ENCODE measurements around the gene MYOD1. TPM values are rescaled to one million over a fixed set of nuclear protein-coding genes. Genes with fewer than 3 reads are reported as not detected.

Gene MYOD1
- total RNA-seq = not detected

DNA sequence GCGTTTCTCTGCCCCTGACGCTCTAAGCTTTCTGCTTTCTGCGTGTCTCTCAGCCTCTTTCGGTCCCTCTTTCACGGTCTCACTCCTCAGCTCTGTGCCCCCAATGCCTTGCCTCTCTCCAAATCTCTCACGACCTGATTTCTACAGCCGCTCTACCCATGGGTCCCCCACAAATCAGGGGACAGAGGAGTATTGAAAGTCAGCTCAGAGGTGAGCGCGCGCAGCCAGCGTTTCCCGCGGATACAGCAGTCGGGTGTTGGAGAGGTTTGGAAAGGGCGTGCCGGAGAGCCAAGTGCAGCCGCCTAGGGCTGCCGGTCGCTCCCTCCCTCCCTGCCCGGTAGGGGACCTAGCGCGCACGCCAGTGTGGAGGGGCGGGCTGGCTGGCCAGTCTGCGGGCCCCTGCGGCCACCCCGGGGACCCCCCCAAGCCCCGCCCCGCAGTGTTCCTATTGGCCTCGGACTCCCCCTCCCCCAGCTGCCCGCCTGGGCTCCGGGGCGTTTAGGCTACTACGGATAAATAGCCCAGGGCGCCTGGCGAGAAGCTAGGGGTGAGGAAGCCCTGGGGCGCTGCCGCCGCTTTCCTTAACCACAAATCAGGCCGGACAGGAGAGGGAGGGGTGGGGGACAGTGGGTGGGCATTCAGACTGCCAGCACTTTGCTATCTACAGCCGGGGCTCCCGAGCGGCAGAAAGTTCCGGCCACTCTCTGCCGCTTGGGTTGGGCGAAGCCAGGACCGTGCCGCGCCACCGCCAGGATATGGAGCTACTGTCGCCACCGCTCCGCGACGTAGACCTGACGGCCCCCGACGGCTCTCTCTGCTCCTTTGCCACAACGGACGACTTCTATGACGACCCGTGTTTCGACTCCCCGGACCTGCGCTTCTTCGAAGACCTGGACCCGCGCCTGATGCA, at the start of gene MYOD1:
MYOD1 (plus strand) TSS at position 544 of the 910 bp plus-strand sequence; CDS start at position 756, 212 bp downstream.
- Histone ChIP-seq H3K27ac (replicated peaks in 1 of 4) (no peak within 1 kb of the TSS), H3K9me3 (no peaks in the 10 kb centered on the region), H3K27me3 (peaks cover 3 to 97% (median 39%) of the 10 kb centered on the region in 4 donors), H3K4me3 (peak within 1 kb of the TSS in 1 of 4 donors; percentile 4), H3K36me3 (no peaks in the 10 kb centered on the region), H3K4me1 (peaks cover 7 to 36% (median 33%) of the 10 kb centered on the region in 4 donors)
- 3% methylated on average over 7 of the region's 68 CpGs for WGBS
- intact Hi-C loops (cut with DNase I) = no loop called here
- DNase-seq (ENCODE audit: extremely low spot score) = no peak
- TF ChIP-seq EP300 (IDR thresholded peaks at IDR 0.05) (no peak), POLR2AphosphoS5 (IDR thresholded peaks at IDR 0.05) (no peak), POLR2A (IDR thresholded peaks at IDR 0.05; ENCODE audit: low read depth) (no peak)
- TF ChIP-seq, protein P1, sequence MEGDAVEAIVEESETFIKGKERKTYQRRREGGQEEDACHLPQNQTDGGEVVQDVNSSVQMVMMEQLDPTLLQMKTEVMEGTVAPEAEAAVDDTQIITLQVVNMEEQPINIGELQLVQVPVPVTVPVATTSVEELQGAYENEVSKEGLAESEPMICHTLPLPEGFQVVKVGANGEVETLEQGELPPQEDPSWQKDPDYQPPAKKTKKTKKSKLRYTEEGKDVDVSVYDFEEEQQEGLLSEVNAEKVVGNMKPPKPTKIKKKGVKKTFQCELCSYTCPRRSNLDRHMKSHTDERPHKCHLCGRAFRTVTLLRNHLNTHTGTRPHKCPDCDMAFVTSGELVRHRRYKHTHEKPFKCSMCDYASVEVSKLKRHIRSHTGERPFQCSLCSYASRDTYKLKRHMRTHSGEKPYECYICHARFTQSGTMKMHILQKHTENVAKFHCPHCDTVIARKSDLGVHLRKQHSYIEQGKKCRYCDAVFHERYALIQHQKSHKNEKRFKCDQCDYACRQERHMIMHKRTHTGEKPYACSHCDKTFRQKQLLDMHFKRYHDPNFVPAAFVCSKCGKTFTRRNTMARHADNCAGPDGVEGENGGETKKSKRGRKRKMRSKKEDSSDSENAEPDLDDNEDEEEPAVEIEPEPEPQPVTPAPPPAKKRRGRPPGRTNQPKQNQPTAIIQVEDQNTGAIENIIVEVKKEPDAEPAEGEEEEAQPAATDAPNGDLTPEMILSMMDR (IDR thresholded peaks at IDR 0.05) = no peak

DNA sequence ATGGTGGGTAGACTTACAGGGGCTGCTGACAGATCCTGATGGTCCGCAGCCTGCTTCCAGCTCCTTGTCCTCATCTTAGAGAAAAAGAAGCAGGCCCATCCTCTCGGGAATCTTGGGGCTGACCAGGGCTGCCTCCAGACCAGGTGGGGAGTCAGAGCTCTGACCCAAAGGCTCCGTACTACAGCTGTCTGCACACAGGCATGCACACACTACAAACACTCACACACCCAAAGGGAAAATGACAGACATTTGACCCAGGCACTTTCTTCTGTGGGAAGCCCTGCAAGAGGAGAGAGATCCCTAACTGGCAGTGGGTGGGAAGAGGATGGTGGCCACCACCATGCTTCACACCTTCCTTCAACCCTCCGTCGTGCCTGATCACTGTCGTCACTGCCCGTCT, 46.9 kb upstream of the MYOD1 start:
- 66% methylated on average over 7 of the region's 7 CpGs for WGBS
- Histone ChIP-seq H3K27me3 (peaks cover 0 to 9% (median 0%) of the 10 kb centered on the region in 4 donors), H3K27ac (replicated peaks in 1 of 4) (no peak overlapping the region), H3K4me3 (no peak overlapping the region), H3K36me3 (no peaks in the 10 kb centered on the region), H3K9me3 (peaks cover 0 to 28% (median 25%) of the 10 kb centered on the region in 4 donors), H3K4me1 (no peaks in the 10 kb centered on the region)
- intact Hi-C loops (cut with DNase I) = no loop called here
- TF ChIP-seq EP300 (IDR thresholded peaks at IDR 0.05) (no peak), POLR2AphosphoS5 (IDR thresholded peaks at IDR 0.05) (no peak), POLR2A (IDR thresholded peaks at IDR 0.05; ENCODE audit: low read depth) (no peak)
- TF ChIP-seq, protein P1 (IDR thresholded peaks at IDR 0.05) = no peak
- DNase-seq (ENCODE audit: extremely low spot score) = no peak

DNA sequence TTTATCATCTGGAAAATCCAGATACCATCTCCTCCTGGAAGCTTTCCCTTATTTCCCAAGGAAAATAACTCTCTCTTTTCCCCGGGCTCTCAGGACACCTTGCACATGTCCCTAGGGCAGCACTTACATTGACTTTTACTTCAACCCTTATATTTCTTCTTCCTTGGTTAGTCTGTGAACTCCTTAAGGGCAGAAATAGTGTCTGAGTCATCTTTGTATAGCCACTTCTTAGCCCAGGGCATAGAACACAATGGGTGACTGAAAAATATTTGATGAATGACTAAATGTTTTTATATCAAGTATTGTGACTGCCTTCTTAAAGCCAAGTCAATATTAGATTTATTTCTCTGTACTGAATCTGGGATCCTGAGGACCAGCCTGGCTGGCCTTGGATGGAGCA, 45.4 kb upstream of the MYOD1 start:
- Histone ChIP-seq H3K27me3 (peaks cover 0 to 9% (median 0%) of the 10 kb centered on the region in 4 donors), H3K9me3 (peaks cover 0 to 37% (median 29%) of the 10 kb centered on the region in 4 donors), H3K4me1 (no peaks in the 10 kb centered on the region), H3K36me3 (no peaks in the 10 kb centered on the region), H3K27ac (replicated peaks in 1 of 4) (no peak overlapping the region), H3K4me3 (no peak overlapping the region)
- intact Hi-C loops (cut with DNase I) = no loop called here
- WGBS = 63% methylated on average over 1 of the region's 1 CpG
- no peak for DNase-seq (ENCODE audit: extremely low spot score)
- TF ChIP-seq POLR2AphosphoS5 (IDR thresholded peaks at IDR 0.05) (no peak), EP300 (IDR thresholded peaks at IDR 0.05) (no peak), POLR2A (IDR thresholded peaks at IDR 0.05; ENCODE audit: low read depth) (no peak)
- TF ChIP-seq, protein P1 (IDR thresholded peaks at IDR 0.05) = no peak

DNA sequence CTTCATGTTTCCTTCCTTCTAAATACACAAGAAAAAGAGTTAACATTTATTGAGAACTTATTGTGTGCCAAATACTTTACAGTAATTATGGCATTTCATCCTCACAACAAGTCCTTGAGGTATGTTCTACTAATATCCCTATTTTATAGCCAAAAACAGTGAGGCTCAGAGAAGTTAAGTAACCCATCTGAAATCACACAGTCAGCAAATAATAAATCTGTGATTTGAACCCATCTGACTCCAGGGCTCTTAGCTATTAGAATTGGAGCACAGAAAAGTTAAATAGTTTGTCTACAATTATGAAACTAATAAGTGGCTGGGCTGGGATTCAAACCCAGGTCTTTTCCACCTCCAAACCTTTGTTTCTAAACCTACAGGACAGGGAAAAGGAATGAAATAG, 36.5 kb upstream of the MYOD1 start:
- H3K36me3 ChIP-seq = no peaks in the 10 kb centered on the region
- H3K9me3 ChIP-seq = peaks cover 0 to 6% (median under 1%) of the 10 kb centered on the region in 4 donors
- H3K27me3 ChIP-seq = peaks cover 0 to 21% (median 0%) of the 10 kb centered on the region in 4 donors
- TF ChIP-seq POLR2AphosphoS5 (IDR thresholded peaks at IDR 0.05) (no peak), EP300 (IDR thresholded peaks at IDR 0.05) (no peak), POLR2A (IDR thresholded peaks at IDR 0.05; ENCODE audit: low read depth) (no peak)
- TF ChIP-seq, protein P1 (IDR thresholded peaks at IDR 0.05) = no peak
- intact Hi-C loops (cut with DNase I) = no loop called here
- no peak overlapping the region for H3K27ac ChIP-seq (replicated peaks in 1 of 4)
- no peak for DNase-seq (ENCODE audit: extremely low spot score)
- H3K4me3 ChIP-seq = no peak overlapping the region
- H3K4me1 ChIP-seq = no peaks in the 10 kb centered on the region

Measured in esophagus muscularis mucosa (tissue), 4 donors.